Neural crest cell (in vitro differentiated cells): ENCODE results near the gene AJM1. TPM values are rescaled to one million over a fixed set of nuclear protein-coding genes. Genes with fewer than 3 reads are reported as not detected.
A peak's percentile ranks its signal among the peaks of the same experiment; 100 is the strongest.
"Not testable (repeated sequence)": the region's sequence is repeated elsewhere in the genome, so short reads cannot be mapped to it uniquely, and the experiment has no call there.

Experiments used
- DNase-seq: peaks from one replicate; pipeline ENCODE4 v3.0.0; 2021; ENCODE audit warnings: low read depth, mixed read lengths, low spot score
- H3K27ac Mint-ChIP-seq: one replicate; pipeline ENCODE4 v1.8.0; 2021; ENCODE audit warnings: mild to moderate bottlenecking, mixed read lengths; ENCODE audit not compliant: unreplicated experiment
- H3K27me3 Mint-ChIP-seq: 2 replicates; pipeline ENCODE4 v1.8.0; 2021; ENCODE audit warnings: low read depth, mild to moderate bottlenecking, mixed read lengths
- H3K36me3 Mint-ChIP-seq: 2 replicates; pipeline ENCODE4 v1.8.0; 2021; ENCODE audit warnings: low read depth, mild to moderate bottlenecking, mixed read lengths
- H3K4me1 Mint-ChIP-seq: 2 replicates; pipeline ENCODE4 v1.8.0; 2021; ENCODE audit warnings: mixed read lengths
- H3K4me3 Mint-ChIP-seq: one replicate; pipeline ENCODE4 v1.8.0; 2021; ENCODE audit warnings: mild to moderate bottlenecking, mixed read lengths
- H3K9me3 Mint-ChIP-seq: 2 replicates; pipeline ENCODE4 v1.8.0; 2021; ENCODE audit warnings: mixed read lengths
- CTCF ChIP-seq: fragments of 200-600 bp; sonication (generic); conservative IDR thresholded peaks from 2 replicates; pipeline ENCODE4 v1.5.0; 2021; ENCODE audit warnings: antibody characterized with exemption, mild to moderate bottlenecking
- total RNA-seq: library from RNA; stranded (reverse); gene quantifications from 2 replicates; pipeline ENCODE4 v1.2.1, GENCODE V29; 2021

Gene AJM1
- total RNA-seq, 1 donor from 2014 or later: 2.8 TPM

DNA sequence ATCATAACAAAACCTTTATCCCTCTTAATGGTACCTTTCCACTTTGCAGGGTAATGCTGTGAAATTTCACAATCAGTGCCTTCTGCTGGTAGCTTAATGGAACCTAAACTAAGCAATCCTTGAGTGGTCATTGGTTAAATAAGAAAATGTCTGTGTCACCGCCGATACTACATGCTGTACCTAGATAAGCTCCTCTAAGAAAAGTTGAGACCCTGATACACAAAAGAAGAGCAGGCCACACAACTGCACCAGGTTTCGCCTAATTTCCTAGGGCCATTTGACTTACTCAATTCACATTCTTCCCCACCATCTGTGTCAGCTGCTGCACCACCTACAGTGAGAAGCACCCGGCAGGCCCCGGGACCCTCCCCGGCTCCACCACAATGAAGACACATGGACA lies 32.9 kb downstream of the AJM1 start:
- peaks cover 7% of the 10 kb centered on the region for H3K27me3 Mint-ChIP-seq
- peak overlapping the region; percentile 41 for H3K4me3 Mint-ChIP-seq
- peaks cover 4% of the 10 kb centered on the region for H3K9me3 Mint-ChIP-seq
- H3K36me3 Mint-ChIP-seq: peaks cover 11% of the 10 kb centered on the region
- no peak for TF ChIP-seq CTCF
- no peak for DNase-seq
- H3K27ac Mint-ChIP-seq: no peak overlapping the region
- H3K4me1 Mint-ChIP-seq: no peaks in the 10 kb centered on the region

- Mint-ChIP-seq H3K9me3 (peaks cover 2% of the 10 kb centered on the region), H3K27ac (no peak overlapping the region), H3K27me3 (peaks cover 7% of the 10 kb centered on the region), H3K4me3 (no peak overlapping the region), H3K4me1 (no peaks in the 10 kb centered on the region), H3K36me3 (peaks cover 6% of the 10 kb centered on the region)
- no peak for TF ChIP-seq CTCF
- no peak for DNase-seq
Observed at GRCh38 chr9:136876476-136876875, 34.2 kb downstream of the AJM1 start.

DNA sequence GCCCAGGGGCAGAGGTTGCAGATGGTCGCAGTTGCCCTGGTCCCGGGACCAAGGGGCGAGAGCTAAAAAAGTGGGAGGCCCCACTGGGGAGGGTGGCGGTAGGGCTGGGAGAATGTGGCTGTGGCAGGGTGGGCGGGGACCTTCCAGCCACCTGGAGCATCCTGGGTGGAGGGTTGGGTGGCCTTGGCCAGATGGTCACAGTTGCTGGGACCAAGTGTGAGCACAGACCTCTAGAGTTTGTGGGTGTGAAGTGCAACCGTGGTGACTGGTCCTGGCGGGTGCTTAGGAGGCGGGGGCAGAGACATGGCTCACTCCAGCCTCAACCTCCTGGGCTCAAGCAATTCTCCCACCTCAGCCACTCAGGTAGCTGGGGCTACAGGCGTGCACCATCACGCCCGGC lies 38.4 kb downstream of the AJM1 start:
- no peak overlapping the region for H3K27ac Mint-ChIP-seq
- peaks cover 3% of the 10 kb centered on the region for H3K36me3 Mint-ChIP-seq
- no peak for TF ChIP-seq CTCF
- H3K27me3 Mint-ChIP-seq: peaks cover 7% of the 10 kb centered on the region
- DNase-seq: no peak
- H3K9me3 Mint-ChIP-seq: peaks cover 2% of the 10 kb centered on the region
- no peaks in the 10 kb centered on the region for H3K4me1 Mint-ChIP-seq
- H3K4me3 Mint-ChIP-seq: no peak overlapping the region

DNA sequence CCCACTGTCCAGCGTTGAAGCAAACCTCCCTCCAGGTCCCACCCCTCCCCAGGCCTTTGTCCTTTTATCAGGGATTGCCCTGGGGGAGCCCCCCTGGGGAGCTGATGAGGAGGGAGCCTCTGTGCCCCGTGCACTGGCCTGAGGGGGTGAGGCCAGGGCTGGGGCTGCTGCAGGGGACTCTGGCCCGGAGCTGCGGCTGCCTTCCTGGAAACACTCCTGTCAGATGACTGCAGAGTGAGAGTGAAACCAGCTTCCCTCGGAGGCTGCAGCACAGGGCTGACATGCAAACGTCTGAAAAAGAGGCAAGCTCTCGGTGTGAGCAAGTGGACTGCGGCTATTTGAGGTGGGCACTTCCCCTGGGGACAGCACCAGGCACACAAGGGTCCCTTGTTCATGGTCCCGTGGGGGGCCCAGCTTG lies 39.4 kb downstream of the AJM1 start:
- Mint-ChIP-seq H3K27ac (no peak overlapping the region), H3K4me3 (no peak overlapping the region), H3K4me1 (no peaks in the 10 kb centered on the region), H3K27me3 (peaks cover 7% of the 10 kb centered on the region), H3K9me3 (no peaks in the 10 kb centered on the region), H3K36me3 (no peaks in the 10 kb centered on the region)
- no peak for DNase-seq
- no peak for TF ChIP-seq CTCF

- Mint-ChIP-seq H3K27ac (no peak overlapping the region), H3K36me3 (no peaks in the 10 kb centered on the region), H3K9me3 (no peaks in the 10 kb centered on the region), H3K4me1 (peaks cover 4% of the 10 kb centered on the region), H3K4me3 (peak overlapping the region; percentile 61), H3K27me3 (peaks cover 4% of the 10 kb centered on the region)
- no peak for TF ChIP-seq CTCF
- DNase-seq: no peak
Observed at GRCh38 chr9:136882109-136882946, 40.0 kb downstream of the AJM1 start.

- H3K27me3 Mint-ChIP-seq, DNase-seq, H3K27ac Mint-ChIP-seq, H3K9me3 Mint-ChIP-seq, H3K4me1 Mint-ChIP-seq, H3K36me3 Mint-ChIP-seq: not testable (repeated sequence)
- peak overlapping the region; percentile 61 for H3K4me3 Mint-ChIP-seq
Observed at GRCh38 chr9:136882947-136883283, 40.6 kb downstream of the AJM1 start.

- H3K27me3 Mint-ChIP-seq: not testable (repeated sequence)
Observed at GRCh38 chr9:136883670-136884069, 41.4 kb downstream of the AJM1 start.

More at GRCh38 chr9:136883670-136884069, 41.4 kb downstream of the AJM1 start:
- not testable (repeated sequence) for DNase-seq, H3K36me3 Mint-ChIP-seq, H3K4me3 Mint-ChIP-seq, H3K4me1 Mint-ChIP-seq, H3K9me3 Mint-ChIP-seq, H3K27ac Mint-ChIP-seq
